ENCODE data around the gene NXPH3. TPM values are rescaled to one million over a fixed set of nuclear protein-coding genes. Genes with fewer than 3 reads are reported as not detected.
A peak's percentile ranks its signal among the peaks of the same experiment; 100 is the strongest.

Gene NXPH3
- total RNA-seq, 5 donors from 2014 or later (not counting 1 experiment from before 2014, with no cell fraction given) = not detected

GRCh38 chr17:49621420-49621819 is 45.7 kb downstream of the NXPH3 start:
- no peak for DNase-seq
- POLR2A ChIA-PET = no interaction called here
- Histone ChIP-seq H3K27ac (ENCODE audit: low read length) (no peak overlapping the region), H3K27me3 (replicated peaks in 1 of 2; ENCODE audit: control insufficient read depth in 2 of 2, extremely low read depth in 1 of 2, insufficient read depth in 2 of 2, low read length in 1 of 2) (no peaks in the 10 kb centered on the region), H3K9me3 (no peaks in the 10 kb centered on the region), H3K4me3 (ENCODE audit: control insufficient read depth in 1 of 2, extremely low read depth in 1 of 2, low read length in 1 of 2) (no peak overlapping the region), H3K4me1 (ENCODE audit: control insufficient read depth in 1 of 2, extremely low read depth in 1 of 2, insufficient read depth in 2 of 2, low read length in 2 of 2) (no peaks in the 10 kb centered on the region), H3K36me3 (ENCODE audit: control insufficient read depth in 2 of 2, extremely low read depth in 1 of 2, insufficient read depth in 1 of 2, low read length in 1 of 2) (peaks cover 0 to 59% of the 10 kb centered on the region in 2 donors)
- no peak overlapping the region for H3K27ac Mint-ChIP-seq
- peaks cover 52% of the 10 kb centered on the region for H3K36me3 Mint-ChIP-seq
- peaks cover 12 to 41% (median 41%) of the 10 kb centered on the region in 3 donors for H3K4me1 Mint-ChIP-seq
- no peak overlapping the region for H3K4me3 Mint-ChIP-seq
- CTCF ChIA-PET = no interaction called here
- no peaks in the 10 kb centered on the region for H3K9me3 Mint-ChIP-seq
- no peaks in the 10 kb centered on the region for H3K27me3 Mint-ChIP-seq
- ATAC-seq (replicated peaks in 1 of 4) = no peak

- Mint-ChIP-seq H3K27ac (peak overlapping the region; percentile 51 to 61), H3K4me3 (no peak overlapping the region), H3K4me1 (peaks cover 12 to 39% (median 38%) of the 10 kb centered on the region in 3 donors), H3K27me3 (no peaks in the 10 kb centered on the region), H3K9me3 (no peaks in the 10 kb centered on the region), H3K36me3 (peaks cover 46% of the 10 kb centered on the region)
- Histone ChIP-seq H3K36me3 (ENCODE audit: control insufficient read depth in 2 of 2, extremely low read depth in 1 of 2, insufficient read depth in 1 of 2, low read length in 1 of 2) (peaks cover 0 to 53% of the 10 kb centered on the region in 2 donors), H3K9me3 (no peaks in the 10 kb centered on the region), H3K27ac (ENCODE audit: low read length) (no peak overlapping the region), H3K4me3 (ENCODE audit: control insufficient read depth in 1 of 2, extremely low read depth in 1 of 2, low read length in 1 of 2) (no peak overlapping the region), H3K4me1 (ENCODE audit: control insufficient read depth in 1 of 2, extremely low read depth in 1 of 2, insufficient read depth in 2 of 2, low read length in 2 of 2) (no peaks in the 10 kb centered on the region), H3K27me3 (replicated peaks in 1 of 2; ENCODE audit: control insufficient read depth in 2 of 2, extremely low read depth in 1 of 2, insufficient read depth in 2 of 2, low read length in 1 of 2) (no peaks in the 10 kb centered on the region)
- ATAC-seq (replicated peaks in 1 of 4) = no peak
- CTCF ChIA-PET = no interaction called here
- no peak for DNase-seq
- WGBS (ENCODE audit: insufficient coverage) = no CpG with 5 or more reads among the region's 2 CpGs
- POLR2A ChIA-PET = no interaction called here
These were observed 46.4 kb downstream of the NXPH3 start for GRCh38 chr17:49621946-49622529.

- H3K9me3 ChIP-seq = no peaks in the 10 kb centered on the region
- no peaks in the 10 kb centered on the region for H3K9me3 Mint-ChIP-seq
- no CpG with 5 or more reads among the region's 3 CpGs for WGBS (ENCODE audit: insufficient coverage)
- no peaks in the 10 kb centered on the region for H3K27me3 Mint-ChIP-seq
- H3K27ac ChIP-seq (ENCODE audit: low read length) = no peak overlapping the region
- no peaks in the 10 kb centered on the region for H3K27me3 ChIP-seq (replicated peaks in 1 of 2; ENCODE audit: control insufficient read depth in 2 of 2, extremely low read depth in 1 of 2, insufficient read depth in 2 of 2, low read length in 1 of 2)
- peaks cover 33 to 41% (median 40%) of the 10 kb centered on the region in 3 donors for H3K4me1 Mint-ChIP-seq
- no peak overlapping the region for H3K27ac Mint-ChIP-seq
- CTCF ChIA-PET = interaction anchor here in 1 of 2 donors (0.6 kb wide), 1 partner anchor 123 kb away, joined by 3 read pairs; no protein-coding TSS in a partner anchor
- H3K36me3 Mint-ChIP-seq = peaks cover 32% of the 10 kb centered on the region
- POLR2A ChIA-PET = interaction anchor here in 1 of 2 donors (0.6 kb wide), 2 partner anchors 40 to 49 kb away, joined by 3 read pairs; no protein-coding TSS in a partner anchor
- no peaks in the 10 kb centered on the region for H3K4me1 ChIP-seq (ENCODE audit: control insufficient read depth in 1 of 2, extremely low read depth in 1 of 2, insufficient read depth in 2 of 2, low read length in 2 of 2)
- no peak overlapping the region for H3K4me3 ChIP-seq (ENCODE audit: control insufficient read depth in 1 of 2, extremely low read depth in 1 of 2, low read length in 1 of 2)
- no peak for DNase-seq
- no peak for ATAC-seq (replicated peaks in 1 of 4)
- H3K36me3 ChIP-seq (ENCODE audit: control insufficient read depth in 2 of 2, extremely low read depth in 1 of 2, insufficient read depth in 1 of 2, low read length in 1 of 2) = peaks cover 0 to 32% of the 10 kb centered on the region in 2 donors
- H3K4me3 Mint-ChIP-seq = no peak overlapping the region
These were observed 49.2 kb downstream of the NXPH3 start for GRCh38 chr17:49624896-49625295.

GRCh38 chr17:49629447-49629846 is 53.8 kb downstream of the NXPH3 start:
- Mint-ChIP-seq H3K4me1 (peaks cover 46 to 54% (median 51%) of the 10 kb centered on the region in 3 donors), H3K9me3 (no peaks in the 10 kb centered on the region), H3K36me3 (peaks cover 8% of the 10 kb centered on the region), H3K27ac (peak overlapping the region in 1 of 2 donors; percentile 7), H3K27me3 (no peaks in the 10 kb centered on the region), H3K4me3 (no peak overlapping the region)
- no peak for ATAC-seq (replicated peaks in 1 of 4)
- Histone ChIP-seq H3K4me1 (ENCODE audit: control insufficient read depth in 1 of 2, extremely low read depth in 1 of 2, insufficient read depth in 2 of 2, low read length in 2 of 2) (peaks cover 0 to 2% of the 10 kb centered on the region in 2 experiments), H3K4me3 (ENCODE audit: control insufficient read depth in 1 of 2, extremely low read depth in 1 of 2, low read length in 1 of 2) (no peak overlapping the region), H3K27me3 (replicated peaks in 1 of 2; ENCODE audit: control insufficient read depth in 2 of 2, extremely low read depth in 1 of 2, insufficient read depth in 2 of 2, low read length in 1 of 2) (no peaks in the 10 kb centered on the region), H3K9me3 (no peaks in the 10 kb centered on the region), H3K36me3 (ENCODE audit: control insufficient read depth in 2 of 2, extremely low read depth in 1 of 2, insufficient read depth in 1 of 2, low read length in 1 of 2) (peaks cover 0 to 17% of the 10 kb centered on the region in 2 donors), H3K27ac (ENCODE audit: low read length) (no peak overlapping the region)
- ChIA-PET POLR2A (interaction anchor here in 1 of 2 donors (0.6 kb wide), 1 partner anchor 168 kb away, joined by 5 read pairs; no protein-coding TSS in a partner anchor), CTCF (no interaction called here)
- DNase-seq = no peak

GRCh38 chr17:49630113-49630900 is 54.6 kb downstream of the NXPH3 start:
- CTCF ChIA-PET = interaction anchor here in 1 of 2 donors (1.0 kb wide), 1 partner anchor 74 kb away, joined by 10 read pairs; no protein-coding TSS in a partner anchor
- POLR2A ChIA-PET = no interaction called here
- no peaks in the 10 kb centered on the region for H3K9me3 Mint-ChIP-seq
- no peak overlapping the region for H3K27ac Mint-ChIP-seq
- peaks cover 10% of the 10 kb centered on the region for H3K36me3 Mint-ChIP-seq
- H3K27me3 Mint-ChIP-seq = no peaks in the 10 kb centered on the region
- DNase-seq (no peak), ATAC-seq (replicated peaks in 1 of 4) (no peak)
- Histone ChIP-seq H3K4me1 (ENCODE audit: control insufficient read depth in 1 of 2, extremely low read depth in 1 of 2, insufficient read depth in 2 of 2, low read length in 2 of 2) (peaks cover 0 to 2% of the 10 kb centered on the region in 2 experiments), H3K9me3 (no peaks in the 10 kb centered on the region), H3K36me3 (ENCODE audit: control insufficient read depth in 2 of 2, extremely low read depth in 1 of 2, insufficient read depth in 1 of 2, low read length in 1 of 2) (peaks cover 0 to 17% of the 10 kb centered on the region in 2 donors), H3K4me3 (ENCODE audit: control insufficient read depth in 1 of 2, extremely low read depth in 1 of 2, low read length in 1 of 2) (no peak overlapping the region), H3K27me3 (replicated peaks in 1 of 2; ENCODE audit: control insufficient read depth in 2 of 2, extremely low read depth in 1 of 2, insufficient read depth in 2 of 2, low read length in 1 of 2) (no peaks in the 10 kb centered on the region), H3K27ac (ENCODE audit: low read length) (no peak overlapping the region)
- peaks cover 54 to 61% (median 59%) of the 10 kb centered on the region in 3 donors for H3K4me1 Mint-ChIP-seq
- WGBS (ENCODE audit: insufficient coverage) = no CpG with 5 or more reads among the region's 6 CpGs
- H3K4me3 Mint-ChIP-seq = no peak overlapping the region

GRCh38 chr17:49631496-49631895 is 55.8 kb downstream of the NXPH3 start:
- H3K4me1 Mint-ChIP-seq = peaks cover 59 to 66% (median 64%) of the 10 kb centered on the region in 3 donors
- H3K27ac Mint-ChIP-seq = peak overlapping the region in 1 of 2 donors; percentile 65
- POLR2A ChIA-PET = no interaction called here

More at GRCh38 chr17:49631496-49631895, 55.8 kb downstream of the NXPH3 start:
- H3K27me3 Mint-ChIP-seq = no peaks in the 10 kb centered on the region
- H3K4me3 Mint-ChIP-seq = no peak overlapping the region
- H3K9me3 ChIP-seq = no peaks in the 10 kb centered on the region
- DNase-seq (no peak), ATAC-seq (replicated peaks in 1 of 4) (no peak)
- peaks cover 0 to 2% of the 10 kb centered on the region in 2 experiments for H3K4me1 ChIP-seq (ENCODE audit: control insufficient read depth in 1 of 2, extremely low read depth in 1 of 2, insufficient read depth in 2 of 2, low read length in 2 of 2)
- peaks cover 7% of the 10 kb centered on the region for H3K36me3 Mint-ChIP-seq
- 89% methylated on average over 1 of the region's 1 CpG for WGBS (ENCODE audit: insufficient coverage)
- no peaks in the 10 kb centered on the region for H3K9me3 Mint-ChIP-seq
- no peak overlapping the region for H3K4me3 ChIP-seq (ENCODE audit: control insufficient read depth in 1 of 2, extremely low read depth in 1 of 2, low read length in 1 of 2)
- peaks cover 0 to 16% of the 10 kb centered on the region in 2 donors for H3K36me3 ChIP-seq (ENCODE audit: control insufficient read depth in 2 of 2, extremely low read depth in 1 of 2, insufficient read depth in 1 of 2, low read length in 1 of 2)
- no peak overlapping the region for H3K27ac ChIP-seq (ENCODE audit: low read length)
- CTCF ChIA-PET = interaction anchor here in 1 of 2 donors (1.0 kb wide), 1 partner anchor 73 kb away, joined by 10 read pairs; no protein-coding TSS in a partner anchor
- no peaks in the 10 kb centered on the region for H3K27me3 ChIP-seq (replicated peaks in 1 of 2; ENCODE audit: control insufficient read depth in 2 of 2, extremely low read depth in 1 of 2, insufficient read depth in 2 of 2, low read length in 1 of 2)
